ENCODE results near the gene DOP1A.

DOP1A gene

GRCh38 chr6:83138758-83139157, 71.3 kb downstream of the DOP1A start:
- DNase-seq (ENCODE audit: low read depth, low spot score), result no peak
- H3K4me3 ChIP-seq (ENCODE audit: low read depth, low read length), result no peak overlapping the region
- TF ChIP-seq CTCF (IDR thresholded peaks at IDR 0.05; ENCODE audit: insufficient read depth, low read length, missing control alignments), result no peak
- POLR2A ChIA-PET, result no interaction called here
- CTCF ChIA-PET, result interaction anchor here (1.7 kb wide), 1 partner anchor 72 kb away, joined by 5 read pairs; no protein-coding TSS in a partner anchor

GRCh38 chr6:83151114-83151513, 83.6 kb downstream of the DOP1A start:
- TF ChIP-seq CTCF (IDR thresholded peaks at IDR 0.05; ENCODE audit: insufficient read depth, low read length, missing control alignments), result no peak
- CTCF ChIA-PET, result no interaction called here
- POLR2A ChIA-PET, result interaction anchor here (0.7 kb wide), 1 partner anchor 40 kb away, joined by 3 read pairs; no protein-coding TSS in a partner anchor
- no peak for DNase-seq (ENCODE audit: low read depth, low spot score)
- H3K4me3 ChIP-seq (ENCODE audit: low read depth, low read length), result no peak overlapping the region

GRCh38 chr6:83152913-83153312, 85.4 kb downstream of the DOP1A start:
- no peak for TF ChIP-seq CTCF (IDR thresholded peaks at IDR 0.05; ENCODE audit: insufficient read depth, low read length, missing control alignments)
- no peak overlapping the region for H3K4me3 ChIP-seq (ENCODE audit: low read depth, low read length)
- DNase-seq (ENCODE audit: low read depth, low spot score), result no peak
- ChIA-PET CTCF (no interaction called here), POLR2A (no interaction called here)

- CTCF ChIA-PET, result interaction anchor here (5.5 kb wide), 1 partner anchor 88 kb away, joined by 26 read pairs; the partner anchor contains the start of genes DOP1A and UBE3D
- POLR2A ChIA-PET, result no interaction called here
- DNase-seq (ENCODE audit: low read depth, low spot score), result no peak
- H3K4me3 ChIP-seq (ENCODE audit: low read depth, low read length), result no peak overlapping the region
- no peak for TF ChIP-seq CTCF (IDR thresholded peaks at IDR 0.05; ENCODE audit: insufficient read depth, low read length, missing control alignments)
Observed at GRCh38 chr6:83153883-83154521, 86.5 kb downstream of the DOP1A start.

- CTCF ChIA-PET, result interaction anchor here (5.5 kb wide), 1 partner anchor 89 kb away, joined by 26 read pairs; the partner anchor contains the start of genes DOP1A and UBE3D
- POLR2A ChIA-PET, result no interaction called here
- H3K4me3 ChIP-seq (ENCODE audit: low read depth, low read length), result no peak overlapping the region
- no peak for DNase-seq (ENCODE audit: low read depth, low spot score)
- no peak for TF ChIP-seq CTCF (IDR thresholded peaks at IDR 0.05; ENCODE audit: insufficient read depth, low read length, missing control alignments)
Observed at GRCh38 chr6:83155794-83156193, 88.3 kb downstream of the DOP1A start.

- DNase-seq (ENCODE audit: low read depth, low spot score), result no peak
Observed at GRCh38 chr6:83160167-83160566, 92.7 kb downstream of the DOP1A start.

More at GRCh38 chr6:83160167-83160566, 92.7 kb downstream of the DOP1A start:
- CTCF ChIA-PET, result interaction anchor here (1.3 to 1.7 kb wide), 2 partner anchors 93 to 94 kb away, joined by 4 to 8 read pairs; partner anchors contain the start of genes DOP1A and UBE3D
- no peak overlapping the region for H3K4me3 ChIP-seq (ENCODE audit: low read depth, low read length)
- TF ChIP-seq CTCF (IDR thresholded peaks at IDR 0.05; ENCODE audit: insufficient read depth, low read length, missing control alignments), result no peak
- POLR2A ChIA-PET, result no interaction called here

All from AG04449 (cell line).